GM12864 (cell line): Measurements from ENCODE around the gene GSTO2.

Experiments used
- DNase-seq: peaks from one replicate; pipeline ENCODE4 v3.0.0-alpha.2; 2011; ENCODE audit warnings: low read depth
- H3K4me3 ChIP-seq: 2 replicates; pipeline ENCODE4 v1.5.1; 2011; ENCODE audit warnings: mild to moderate bottlenecking, low read depth, low read length, control low read depth
- TF ChIP-seq, protein P1 (sequence below): IDR thresholded peaks from 2 replicates; pipeline ENCODE4 v1.5.1; 2011; ENCODE audit warnings: low read depth, mild to moderate bottlenecking, moderate library complexity, low read length, control low read depth, inconsistent platforms; ENCODE audit errors: missing control alignments

GSTO2 gene

DNA sequence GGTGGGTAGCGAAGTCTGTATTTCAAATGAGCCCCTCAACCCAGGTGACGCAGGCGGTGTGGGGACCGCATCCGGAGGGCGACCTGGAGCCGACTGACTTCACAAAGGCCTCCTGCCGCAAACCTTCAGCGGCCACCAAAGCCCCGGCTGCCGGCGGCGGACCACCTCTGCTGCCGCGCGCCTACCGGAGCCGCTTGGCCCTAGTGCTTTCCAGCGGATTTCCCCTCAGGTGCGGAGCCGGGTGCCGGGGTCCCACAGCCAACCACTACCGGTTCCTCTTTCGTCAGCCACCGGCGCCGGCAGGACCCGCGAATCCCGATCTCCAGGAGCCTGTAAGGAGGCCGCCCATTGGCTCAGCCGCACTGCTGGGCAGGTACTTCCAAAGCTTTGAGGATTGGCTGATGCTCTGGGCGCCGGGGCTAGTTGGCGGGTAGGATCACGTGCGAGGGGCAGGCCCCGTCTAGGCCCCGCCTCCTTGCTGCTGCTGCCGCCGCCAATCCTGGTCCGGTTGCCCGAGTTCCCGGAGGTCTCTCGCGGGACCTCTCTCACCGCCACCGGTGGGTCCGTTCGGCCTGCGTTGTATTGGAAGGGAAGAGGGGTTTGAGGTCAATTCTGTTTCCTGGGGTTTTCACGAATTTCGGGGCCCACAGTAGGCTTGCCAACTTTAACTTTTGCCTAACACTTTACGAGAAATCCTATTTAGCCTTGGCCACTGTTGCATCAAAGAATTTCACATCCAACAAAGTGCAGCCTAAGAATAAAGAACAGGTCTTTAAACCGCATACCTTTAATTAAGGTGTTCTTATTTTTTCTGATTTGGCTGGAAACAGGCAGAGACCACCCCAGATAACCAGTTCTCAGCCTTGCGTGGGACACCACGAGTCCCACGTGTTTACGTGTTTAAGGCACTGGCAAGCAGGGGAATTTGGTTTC, at the start of gene GSTO2:
Gene GSTO2, plus strand, starts transcription at position 472 of the 933 bp plus-strand sequence. CDS start 5,732 bp downstream, outside the sequence.
- H3K4me3 ChIP-seq = peak within 1 kb of the TSS; percentile 77
- peak; percentile 97 for DNase-seq
- TF ChIP-seq, protein P1, sequence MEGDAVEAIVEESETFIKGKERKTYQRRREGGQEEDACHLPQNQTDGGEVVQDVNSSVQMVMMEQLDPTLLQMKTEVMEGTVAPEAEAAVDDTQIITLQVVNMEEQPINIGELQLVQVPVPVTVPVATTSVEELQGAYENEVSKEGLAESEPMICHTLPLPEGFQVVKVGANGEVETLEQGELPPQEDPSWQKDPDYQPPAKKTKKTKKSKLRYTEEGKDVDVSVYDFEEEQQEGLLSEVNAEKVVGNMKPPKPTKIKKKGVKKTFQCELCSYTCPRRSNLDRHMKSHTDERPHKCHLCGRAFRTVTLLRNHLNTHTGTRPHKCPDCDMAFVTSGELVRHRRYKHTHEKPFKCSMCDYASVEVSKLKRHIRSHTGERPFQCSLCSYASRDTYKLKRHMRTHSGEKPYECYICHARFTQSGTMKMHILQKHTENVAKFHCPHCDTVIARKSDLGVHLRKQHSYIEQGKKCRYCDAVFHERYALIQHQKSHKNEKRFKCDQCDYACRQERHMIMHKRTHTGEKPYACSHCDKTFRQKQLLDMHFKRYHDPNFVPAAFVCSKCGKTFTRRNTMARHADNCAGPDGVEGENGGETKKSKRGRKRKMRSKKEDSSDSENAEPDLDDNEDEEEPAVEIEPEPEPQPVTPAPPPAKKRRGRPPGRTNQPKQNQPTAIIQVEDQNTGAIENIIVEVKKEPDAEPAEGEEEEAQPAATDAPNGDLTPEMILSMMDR = no peak

- no peak overlapping the region for H3K4me3 ChIP-seq
- no peak for DNase-seq
- TF ChIP-seq, protein P1 = no peak
Observed at GRCh38 chr10:104220522-104220921, 48.5 kb upstream of the GSTO2 start.

DNA sequence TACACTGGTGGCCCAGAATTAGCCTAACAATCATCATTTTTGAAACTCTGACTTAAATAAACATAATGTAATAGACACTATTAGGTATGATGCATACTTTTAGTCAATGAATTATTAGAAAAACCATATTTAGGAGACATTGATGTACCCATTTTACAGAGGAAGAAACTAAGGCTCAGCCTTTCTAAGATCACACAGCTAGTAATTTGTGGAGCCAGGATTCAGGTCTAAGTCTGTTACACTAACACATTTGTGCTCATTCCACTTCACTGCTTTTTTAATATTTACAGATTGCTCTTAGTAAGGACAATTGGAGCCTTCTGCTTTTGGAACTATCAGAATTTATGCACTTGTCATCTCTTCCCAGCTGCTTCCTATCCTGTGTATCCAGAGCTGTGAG, 45.7 kb upstream of the GSTO2 start:
- no peak for DNase-seq
- TF ChIP-seq, protein P1 = no peak
- H3K4me3 ChIP-seq = no peak overlapping the region

DNA sequence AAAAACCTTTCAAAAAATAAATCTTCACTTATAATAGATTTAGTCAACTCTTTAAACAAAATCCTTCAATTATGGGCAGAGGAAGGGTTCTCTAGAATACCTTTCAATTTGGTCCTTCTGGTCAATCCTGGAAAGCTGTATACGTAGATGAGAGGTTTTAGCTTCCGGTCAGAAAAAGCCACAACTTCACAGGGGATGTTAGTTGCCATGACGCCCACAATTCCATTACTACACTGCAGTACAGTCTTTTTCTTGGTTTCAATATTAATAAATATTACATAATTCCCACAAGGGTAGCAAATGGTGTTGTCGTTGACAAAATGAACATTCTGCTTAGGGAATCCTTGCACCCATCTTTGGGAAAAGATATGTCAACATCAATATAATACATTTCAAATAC, 38.5 kb upstream of the GSTO2 start:
- DNase-seq = no peak
- H3K4me3 ChIP-seq = no peak overlapping the region
- TF ChIP-seq, protein P1 = no peak

DNA sequence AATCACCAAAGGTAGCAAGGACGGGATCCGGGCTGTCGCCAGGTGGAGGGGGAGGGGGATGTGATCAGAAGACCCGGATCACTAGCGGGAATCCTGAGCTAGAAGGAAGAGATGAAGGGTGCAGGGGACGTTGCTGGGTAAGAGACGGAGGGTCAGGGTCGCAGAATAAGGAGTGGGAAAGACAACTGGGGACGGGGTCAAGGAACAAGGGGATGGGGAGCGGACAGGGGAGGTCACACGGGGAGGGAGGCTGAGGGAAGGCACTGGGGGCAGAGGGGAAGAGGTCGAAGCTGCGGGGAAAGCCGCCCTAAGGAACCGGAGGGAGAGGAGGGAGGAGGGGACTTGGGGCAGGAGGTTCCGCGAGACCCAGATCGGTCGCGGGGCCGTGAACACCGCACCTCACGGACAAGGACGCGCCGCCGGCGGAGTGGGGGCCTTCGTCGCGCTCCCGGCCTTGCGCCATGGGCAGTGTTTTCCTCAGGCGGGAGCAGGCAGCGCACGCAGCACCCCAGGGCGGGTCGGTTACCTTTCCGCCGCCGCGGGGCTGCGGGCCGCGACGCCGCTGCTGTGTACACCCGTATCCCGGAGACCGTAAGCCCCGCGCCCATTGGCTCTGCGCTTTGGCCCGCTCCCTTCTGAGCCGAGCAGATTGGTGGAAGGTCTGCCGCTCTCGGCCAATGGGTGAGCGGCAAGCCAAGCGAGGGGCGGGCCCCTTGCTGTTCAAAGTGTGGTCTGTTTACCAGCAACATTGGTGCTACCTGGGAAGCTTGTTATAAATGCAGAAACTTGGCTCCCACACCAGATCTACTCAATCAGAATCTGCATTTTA, 37.0 kb upstream of the GSTO2 start, which contains the start of gene CFAP43:
Gene CFAP43, minus strand, starts transcription at position 581 of the 829 bp plus-strand sequence. Its CDS starts 118 bp downstream, at position 463.
- peak within 1 kb of the TSS; percentile 75 for H3K4me3 ChIP-seq
- DNase-seq = peak; percentile 83
- TF ChIP-seq, protein P1 = no peak

DNA sequence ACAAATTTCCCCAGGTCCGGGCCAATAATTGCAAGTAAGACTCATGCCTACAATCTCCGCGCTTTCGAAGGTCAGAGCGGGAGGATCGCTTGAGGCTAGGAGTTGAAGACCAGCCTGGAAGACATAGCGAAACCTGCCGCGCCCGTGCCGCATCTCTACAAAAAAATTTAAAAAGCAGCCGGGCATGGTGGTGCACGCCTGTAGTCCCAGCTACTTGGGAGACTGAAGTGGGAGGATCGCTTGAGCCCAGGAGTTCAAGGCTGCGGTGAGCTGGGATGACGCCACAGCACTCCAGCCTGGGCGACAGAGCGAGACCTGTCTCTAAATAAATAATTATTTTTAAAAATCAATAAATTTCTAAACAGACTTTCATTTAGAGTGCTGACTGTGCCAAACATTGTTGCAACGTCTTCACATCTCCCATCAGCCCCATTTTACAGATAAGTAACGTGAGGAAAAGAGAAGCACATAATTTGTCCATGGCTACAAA, 36.3 kb upstream of the GSTO2 start:
- peak overlapping the region; percentile 75 for H3K4me3 ChIP-seq
- TF ChIP-seq, protein P1 = no peak
- no peak for DNase-seq
